ENCODE results near the gene KCTD1. TPM values are rescaled to one million over a fixed set of nuclear protein-coding genes. Genes with fewer than 3 reads are reported as not detected.
A peak's percentile ranks its signal among the peaks of the same experiment; 100 is the strongest.

KCTD1 gene
- total and polyA plus RNA-seq, 2 donors (not counting 1 experiment from before 2014, with no cell fraction given): 4.2 to 8.4 TPM

- Histone ChIP-seq H3K4me1 (ENCODE audit: control insufficient read depth, extremely low read depth, insufficient read depth, low read length) (no peaks in the 10 kb centered on the region), H3K4me2 (ENCODE audit: extremely low read depth, insufficient read depth, low read length) (no peak overlapping the region), H3K9ac (ENCODE audit: insufficient read depth, low read length) (no peak overlapping the region), H3K79me2 (ENCODE audit: control insufficient read depth, insufficient read depth, low read length) (no peaks in the 10 kb centered on the region), H2AFZ (ENCODE audit: low read length) (no peak overlapping the region), H3K27me3 (ENCODE audit: control insufficient read depth, insufficient read depth, low read length) (no peaks in the 10 kb centered on the region), H4K20me1 (ENCODE audit: control insufficient read depth, extremely low read depth, insufficient read depth, low read length) (no peaks in the 10 kb centered on the region), H3K27ac (ENCODE audit: insufficient read depth, low read length) (no peak overlapping the region), H3K36me3 (ENCODE audit: control insufficient read depth, insufficient read depth, low read length) (no peaks in the 10 kb centered on the region), H3K4me3 (replicated peaks in 1 of 4; ENCODE audit: control extremely low read depth in 1 of 4, insufficient read depth in 1 of 4, low read depth in 3 of 4, low read length in 4 of 4) (no peak overlapping the region), H3K9me3 (ENCODE audit: control insufficient read depth, insufficient read depth, low read depth, low read length) (no peaks in the 10 kb centered on the region)
- TF ChIP-seq CTCF (conservative IDR thresholded peaks at IDR 0.05 in 1 of 2, IDR thresholded peaks at IDR 0.05 in 1 of 2; ENCODE audit: low read depth in 1 of 2, low read length in 2 of 2) (peak in 1 of 2 donors; percentile 60), EZH2 (IDR thresholded peaks at IDR 0.05; ENCODE audit: low read length, missing control alignments) (no peak)
- no peak for DNase-seq (ENCODE audit: low read depth in 2 of 2)
Observed at GRCh38 chr18:26468931-26469340, 79.4 kb downstream of the KCTD1 start.

GRCh38 chr18:26466026-26466425 is 82.3 kb downstream of the KCTD1 start:
- H3K9me3 ChIP-seq (ENCODE audit: control insufficient read depth, insufficient read depth, low read depth, low read length): no peaks in the 10 kb centered on the region
- TF ChIP-seq CTCF (conservative IDR thresholded peaks at IDR 0.05 in 1 of 2, IDR thresholded peaks at IDR 0.05 in 1 of 2; ENCODE audit: low read depth in 1 of 2, low read length in 2 of 2) (no peak), EZH2 (IDR thresholded peaks at IDR 0.05; ENCODE audit: low read length, missing control alignments) (no peak)
- no peaks in the 10 kb centered on the region for H3K79me2 ChIP-seq (ENCODE audit: control insufficient read depth, insufficient read depth, low read length)
- no peak overlapping the region for H3K9ac ChIP-seq (ENCODE audit: insufficient read depth, low read length)
- DNase-seq (ENCODE audit: low read depth in 2 of 2): no peak
- no peak overlapping the region for H3K27ac ChIP-seq (ENCODE audit: insufficient read depth, low read length)
- no peaks in the 10 kb centered on the region for H3K4me1 ChIP-seq (ENCODE audit: control insufficient read depth, extremely low read depth, insufficient read depth, low read length)
- H3K36me3 ChIP-seq (ENCODE audit: control insufficient read depth, insufficient read depth, low read length): no peaks in the 10 kb centered on the region
- no peak overlapping the region for H3K4me2 ChIP-seq (ENCODE audit: extremely low read depth, insufficient read depth, low read length)
- H3K4me3 ChIP-seq (replicated peaks in 1 of 4; ENCODE audit: control extremely low read depth in 1 of 4, insufficient read depth in 1 of 4, low read depth in 3 of 4, low read length in 4 of 4): no peak overlapping the region
- no peak overlapping the region for H2AFZ ChIP-seq (ENCODE audit: low read length)
- H3K27me3 ChIP-seq (ENCODE audit: control insufficient read depth, insufficient read depth, low read length): no peaks in the 10 kb centered on the region
- no peaks in the 10 kb centered on the region for H4K20me1 ChIP-seq (ENCODE audit: control insufficient read depth, extremely low read depth, insufficient read depth, low read length)

- Histone ChIP-seq H2AFZ (ENCODE audit: low read length) (no peak overlapping the region), H3K4me1 (ENCODE audit: control insufficient read depth, extremely low read depth, insufficient read depth, low read length) (no peaks in the 10 kb centered on the region), H3K27me3 (ENCODE audit: control insufficient read depth, insufficient read depth, low read length) (no peaks in the 10 kb centered on the region), H3K4me2 (ENCODE audit: extremely low read depth, insufficient read depth, low read length) (no peak overlapping the region), H3K9ac (ENCODE audit: insufficient read depth, low read length) (no peak overlapping the region), H3K79me2 (ENCODE audit: control insufficient read depth, insufficient read depth, low read length) (no peaks in the 10 kb centered on the region), H3K27ac (ENCODE audit: insufficient read depth, low read length) (no peak overlapping the region), H4K20me1 (ENCODE audit: control insufficient read depth, extremely low read depth, insufficient read depth, low read length) (no peaks in the 10 kb centered on the region), H3K36me3 (ENCODE audit: control insufficient read depth, insufficient read depth, low read length) (no peaks in the 10 kb centered on the region), H3K9me3 (ENCODE audit: control insufficient read depth, insufficient read depth, low read depth, low read length) (no peaks in the 10 kb centered on the region), H3K4me3 (replicated peaks in 1 of 4; ENCODE audit: control extremely low read depth in 1 of 4, insufficient read depth in 1 of 4, low read depth in 3 of 4, low read length in 4 of 4) (no peak overlapping the region)
- TF ChIP-seq CTCF (conservative IDR thresholded peaks at IDR 0.05 in 1 of 2, IDR thresholded peaks at IDR 0.05 in 1 of 2; ENCODE audit: low read depth in 1 of 2, low read length in 2 of 2): no peak
- no peak for TF ChIP-seq EZH2 (IDR thresholded peaks at IDR 0.05; ENCODE audit: low read length, missing control alignments)
- DNase-seq (ENCODE audit: low read depth in 2 of 2): no peak
Observed at GRCh38 chr18:26465431-26465830, 82.9 kb downstream of the KCTD1 start.

All from fibroblast of lung (primary cell).